Measurements from ENCODE around the gene NREP.

NREP gene

GRCh38 chr5:111679611-111680010 is 77.4 kb downstream of the NREP start:
- Mint-ChIP-seq H3K27ac (no peak overlapping the region), H3K27me3 (peaks cover 2% of the 10 kb centered on the region), H3K9me3 (ENCODE audit: low read depth) (no peaks in the 10 kb centered on the region), H3K36me3 (no peaks in the 10 kb centered on the region), H3K4me3 (no peak overlapping the region), H3K4me1 (ENCODE audit: low read depth) (no peaks in the 10 kb centered on the region)
